Measurements from ENCODE around the gene CGREF1.

GRCh38 chr2:27164960-27165763, 46.2 kb upstream of the CGREF1 start:
- TF ChIP-seq, protein P1, sequence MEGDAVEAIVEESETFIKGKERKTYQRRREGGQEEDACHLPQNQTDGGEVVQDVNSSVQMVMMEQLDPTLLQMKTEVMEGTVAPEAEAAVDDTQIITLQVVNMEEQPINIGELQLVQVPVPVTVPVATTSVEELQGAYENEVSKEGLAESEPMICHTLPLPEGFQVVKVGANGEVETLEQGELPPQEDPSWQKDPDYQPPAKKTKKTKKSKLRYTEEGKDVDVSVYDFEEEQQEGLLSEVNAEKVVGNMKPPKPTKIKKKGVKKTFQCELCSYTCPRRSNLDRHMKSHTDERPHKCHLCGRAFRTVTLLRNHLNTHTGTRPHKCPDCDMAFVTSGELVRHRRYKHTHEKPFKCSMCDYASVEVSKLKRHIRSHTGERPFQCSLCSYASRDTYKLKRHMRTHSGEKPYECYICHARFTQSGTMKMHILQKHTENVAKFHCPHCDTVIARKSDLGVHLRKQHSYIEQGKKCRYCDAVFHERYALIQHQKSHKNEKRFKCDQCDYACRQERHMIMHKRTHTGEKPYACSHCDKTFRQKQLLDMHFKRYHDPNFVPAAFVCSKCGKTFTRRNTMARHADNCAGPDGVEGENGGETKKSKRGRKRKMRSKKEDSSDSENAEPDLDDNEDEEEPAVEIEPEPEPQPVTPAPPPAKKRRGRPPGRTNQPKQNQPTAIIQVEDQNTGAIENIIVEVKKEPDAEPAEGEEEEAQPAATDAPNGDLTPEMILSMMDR (IDR thresholded peaks at IDR 0.05), result no peak
- no peak for TF ChIP-seq POLR2A (IDR thresholded peaks at IDR 0.05)
